ENCODE results near the gene CAMK2G. TPM values are rescaled to one million over a fixed set of nuclear protein-coding genes. Genes with fewer than 3 reads are reported as not detected.

CAMK2G gene
- polyA plus RNA-seq, 3 donors = 19.8 to 22.6 (median 21.7) TPM

- DNase-seq (ENCODE audit: low read depth in 3 of 3, low spot score in 2 of 3) = no peak
These were observed 93.4 kb downstream of the CAMK2G start for GRCh38 chr10:73780966-73781365.

DNA sequence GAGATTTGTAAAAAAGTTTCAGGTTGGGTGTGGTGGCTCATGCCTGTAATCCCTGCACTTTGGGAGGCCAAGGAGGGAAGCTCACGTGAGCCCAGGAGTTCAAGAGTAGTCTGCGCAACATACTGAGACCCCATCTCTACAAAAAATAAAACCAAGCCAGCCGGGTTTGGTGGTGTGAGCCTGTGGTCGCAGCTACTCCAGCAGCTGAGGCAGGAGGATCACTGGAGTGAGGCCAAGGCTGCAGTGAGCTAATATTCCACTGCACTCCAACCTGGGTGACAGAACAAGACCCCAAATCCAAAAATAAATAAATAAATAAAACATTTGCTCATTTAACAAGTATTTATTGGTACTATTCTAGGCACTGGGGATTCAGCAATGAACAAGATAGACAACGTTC lies 94.1 kb downstream of the CAMK2G start:
- DNase-seq (ENCODE audit: low read depth in 3 of 3, low spot score in 2 of 3) = no peak

GRCh38 chr10:73779539-73780197 lies 94.7 kb downstream of the CAMK2G start:
- no peak for DNase-seq (ENCODE audit: low read depth in 3 of 3, low spot score in 2 of 3)

GRCh38 chr10:73779018-73779417 lies 95.3 kb downstream of the CAMK2G start:
- DNase-seq (ENCODE audit: low read depth in 3 of 3, low spot score in 2 of 3) = no peak

DNA sequence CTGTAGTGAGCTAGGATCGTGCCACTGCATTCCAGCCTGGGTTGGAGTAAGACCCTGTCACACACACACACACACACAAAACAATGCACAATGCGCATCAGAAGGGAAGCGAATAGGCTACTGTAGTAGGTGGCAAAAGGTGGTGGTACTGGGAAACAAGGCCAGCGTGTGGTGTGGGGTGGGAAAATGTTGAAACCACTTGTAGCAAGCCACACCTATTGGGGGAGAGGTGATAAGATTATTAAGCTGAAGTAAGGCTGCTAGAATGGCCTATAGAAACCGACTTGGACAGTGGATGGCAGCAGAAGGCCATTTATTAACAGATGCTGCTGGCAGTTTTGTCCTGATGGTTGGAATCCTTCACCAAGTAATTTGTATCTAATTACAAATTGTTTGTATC lies 99.7 kb downstream of the CAMK2G start:
- no peak for DNase-seq (ENCODE audit: low read depth in 3 of 3, low spot score in 2 of 3)

DNA sequence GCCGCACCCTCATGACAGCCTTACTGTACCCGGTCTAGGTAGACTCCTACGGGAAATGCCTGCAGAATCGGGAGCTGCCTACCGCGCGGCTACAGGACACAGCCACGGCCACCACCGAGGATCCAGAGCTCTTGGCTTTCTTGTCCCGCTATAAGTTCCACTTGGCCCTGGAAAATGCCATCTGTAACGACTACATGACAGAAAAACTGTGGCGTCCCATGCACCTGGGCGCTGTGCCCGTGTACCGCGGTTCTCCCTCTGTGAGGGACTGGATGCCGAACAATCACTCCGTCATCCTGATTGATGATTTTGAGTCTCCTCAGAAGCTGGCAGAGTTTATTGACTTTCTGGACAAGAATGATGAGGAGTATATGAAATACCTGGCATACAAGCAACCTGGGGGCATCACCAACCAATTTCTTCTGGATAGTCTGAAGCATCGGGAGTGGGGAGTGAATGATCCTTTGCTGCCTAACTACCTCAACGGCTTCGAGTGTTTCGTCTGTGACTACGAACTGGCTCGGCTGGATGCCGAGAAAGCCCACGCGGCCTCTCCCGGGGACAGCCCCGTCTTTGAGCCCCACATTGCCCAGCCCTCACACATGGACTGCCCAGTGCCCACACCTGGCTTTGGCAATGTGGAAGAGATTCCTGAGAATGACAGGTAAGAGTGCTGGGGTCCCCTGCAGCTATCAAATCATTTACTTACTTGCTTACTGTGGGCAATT lies 101.0 kb downstream of the CAMK2G start:
- DNase-seq (ENCODE audit: low read depth in 3 of 3, low spot score in 2 of 3) = no peak

DNA sequence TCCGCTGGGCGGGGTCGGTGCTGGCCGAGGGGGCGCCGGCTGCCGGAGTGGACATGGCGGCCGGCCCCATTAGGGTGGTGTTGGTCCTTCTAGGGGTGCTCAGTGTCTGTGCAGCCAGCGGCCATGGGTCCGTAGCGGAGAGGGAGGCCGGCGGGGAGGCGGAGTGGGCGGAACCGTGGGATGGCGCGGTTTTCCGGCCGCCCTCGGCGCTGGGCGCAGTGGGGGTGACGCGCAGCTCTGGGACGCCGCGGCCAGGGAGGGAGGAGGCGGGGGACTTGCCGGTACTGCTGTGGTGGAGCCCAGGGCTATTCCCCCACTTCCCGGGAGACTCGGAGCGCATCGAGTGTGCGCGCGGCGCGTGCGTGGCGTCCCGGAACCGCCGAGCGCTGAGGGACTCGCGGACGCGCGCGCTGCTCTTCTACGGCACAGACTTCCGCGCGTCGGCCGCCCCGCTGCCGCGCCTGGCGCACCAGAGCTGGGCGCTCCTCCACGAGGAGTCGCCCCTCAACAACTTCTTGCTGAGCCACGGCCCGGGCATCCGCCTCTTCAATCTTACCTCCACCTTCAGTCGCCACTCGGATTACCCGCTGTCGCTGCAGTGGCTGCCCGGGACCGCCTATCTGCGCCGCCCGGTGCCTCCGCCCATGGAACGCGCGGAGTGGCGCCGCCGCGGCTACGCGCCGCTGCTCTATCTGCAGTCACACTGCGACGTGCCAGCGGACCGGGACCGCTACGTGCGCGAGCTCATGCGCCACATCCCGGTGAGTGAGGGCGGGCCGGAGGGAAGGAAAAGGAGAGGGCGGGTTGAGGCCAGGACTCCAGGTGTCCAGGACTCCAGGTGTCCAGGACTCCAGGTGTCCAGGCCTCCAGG lies 101.8 kb downstream of the CAMK2G start:
- DNase-seq (ENCODE audit: low read depth in 3 of 3, low spot score in 2 of 3) = peak in 1 of 3 donors; percentile 68

- DNase-seq (ENCODE audit: low read depth in 3 of 3, low spot score in 2 of 3) = peak; percentile 66 to 79 (median 76)
These were observed 102.6 kb downstream of the CAMK2G start for GRCh38 chr10:73771722-73772280.

DNA sequence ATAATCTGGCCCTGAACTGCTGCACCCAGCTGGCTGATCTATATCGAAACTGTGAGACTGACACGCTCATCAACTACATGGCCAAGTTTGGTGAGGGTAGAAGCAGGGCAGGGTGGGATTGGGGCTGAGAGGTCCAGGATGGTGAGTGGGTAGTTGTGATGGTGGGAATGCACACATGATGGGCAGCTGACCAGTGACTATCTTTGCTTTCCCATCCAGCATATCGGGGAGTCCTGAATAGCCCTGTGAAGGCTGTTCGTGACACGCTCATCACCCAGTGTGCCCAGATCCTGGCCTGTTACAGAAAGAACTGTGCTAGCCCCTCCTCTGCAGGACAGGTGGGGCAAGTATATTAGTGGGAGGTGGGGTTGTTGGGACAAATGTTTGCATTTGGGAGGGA lies 105.0 kb downstream of the CAMK2G start:
- DNase-seq (ENCODE audit: low read depth in 3 of 3, low spot score in 2 of 3) = no peak

DNA sequence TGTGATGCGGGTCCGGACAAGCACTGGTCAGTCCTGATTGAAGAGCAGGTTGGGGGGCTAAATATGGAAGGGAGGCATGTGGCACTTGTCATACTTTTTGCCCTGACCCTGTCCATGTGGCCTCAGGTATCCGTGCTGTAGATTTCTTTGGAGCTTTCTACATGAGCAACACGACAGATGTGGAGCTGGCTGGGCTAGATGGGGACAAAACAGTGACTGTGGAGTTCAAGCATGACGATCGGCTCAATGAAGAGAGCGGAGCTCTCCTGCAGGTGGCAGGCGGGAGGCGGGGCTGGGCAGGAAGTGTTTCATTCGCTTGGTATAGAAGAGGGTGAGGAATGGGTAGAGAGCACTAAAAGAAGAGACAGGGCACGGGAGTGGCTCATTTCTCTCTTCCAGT lies 105.5 kb downstream of the CAMK2G start:
- no peak for DNase-seq (ENCODE audit: low read depth in 3 of 3, low spot score in 2 of 3)

GRCh38 chr10:73765066-73765465 lies 109.3 kb downstream of the CAMK2G start:
- DNase-seq (ENCODE audit: low read depth in 3 of 3, low spot score in 2 of 3) = no peak

- no peak for DNase-seq (ENCODE audit: low read depth in 3 of 3, low spot score in 2 of 3)
These were observed 111.0 kb downstream of the CAMK2G start for GRCh38 chr10:73763343-73763742.

DNA sequence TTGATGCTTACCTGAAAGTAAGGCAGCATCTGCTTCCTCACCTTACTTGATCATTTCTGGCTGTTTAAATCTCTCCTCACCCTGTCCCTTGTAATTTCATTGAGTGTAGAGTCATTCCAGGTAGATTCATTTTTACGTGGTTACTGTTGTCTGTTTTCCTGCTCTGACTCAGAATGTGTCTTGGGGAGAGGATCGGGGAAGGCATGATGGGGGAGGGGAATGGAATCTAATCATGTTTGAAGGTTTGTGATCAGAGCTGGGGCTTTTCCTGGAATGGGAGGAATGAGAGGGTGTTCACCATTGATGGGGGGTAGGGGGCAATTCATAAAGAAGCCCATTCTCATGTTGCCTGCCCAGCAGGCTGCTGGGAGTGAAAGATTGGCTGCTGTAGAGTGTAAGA lies 111.4 kb downstream of the CAMK2G start:
- no peak for DNase-seq (ENCODE audit: low read depth in 3 of 3, low spot score in 2 of 3)

Other genes with a start within 250 kb of the CAMK2G start
- 1 to 10 TPM; 5.0 to 6.3 (median 5.2) TPM for gene MYOZ1, start 233.1 kb downstream of the CAMK2G start, polyA plus RNA-seq (ENCODE audit: insufficient read length in 3 of 3)
- gene SYNPO2L, start 218.5 kb downstream of the CAMK2G start, polyA plus RNA-seq (ENCODE audit: insufficient read length in 3 of 3) = under 1 TPM; 0.24 to 0.46 (median 0.25) TPM
- 10 to 100 TPM in 1 of 3 donors, 1 to 10 TPM in 2; 8.2 to 10.1 (median 8.7) TPM for gene AGAP5, start 176.4 kb downstream of the CAMK2G start, polyA plus RNA-seq (ENCODE audit: insufficient read length in 3 of 3)
- gene SEC24C, start 130.2 kb downstream of the CAMK2G start, polyA plus RNA-seq (ENCODE audit: insufficient read length in 3 of 3) = 10 to 100 TPM; 64.5 to 70.6 (median 67.7) TPM
- 10 to 100 TPM; 47.1 to 51.8 (median 50.2) TPM for gene CHCHD1, start 92.5 kb downstream of the CAMK2G start, polyA plus RNA-seq (ENCODE audit: insufficient read length in 3 of 3)
- gene ZSWIM8, start 88.9 kb downstream of the CAMK2G start, polyA plus RNA-seq (ENCODE audit: insufficient read length in 3 of 3) = 10 to 100 TPM; 79.7 to 97.8 (median 91.1) TPM
- gene NDST2, start 63.0 kb downstream of the CAMK2G start, polyA plus RNA-seq (ENCODE audit: insufficient read length in 3 of 3) = 10 to 100 TPM; 31.5 to 32.4 (median 32.0) TPM
- gene PLAU, start 36.6 kb upstream of the CAMK2G start, polyA plus RNA-seq (ENCODE audit: insufficient read length in 3 of 3) = 10 to 100 TPM in 2 of 3 donors, 1 to 10 TPM in 1; 9.3 to 34.4 (median 24.3) TPM
- 100 to 1,000 TPM; 120 to 131 (median 130) TPM for gene VCL, start 123.6 kb upstream of the CAMK2G start, polyA plus RNA-seq (ENCODE audit: insufficient read length in 3 of 3)

Data from right renal cortex interstitium (tissue), 3 donors.